BE2C (cell line): ENCODE measurements around the gene PITPNM2.

Experiments used
- DNase-seq: peaks from one replicate; pipeline ENCODE4 v3.0.0-alpha.2; 2020
- H3K27me3 ChIP-seq: fragments of 250-450 bp; sonication (Bioruptor Pico); 2 replicates; pipeline ENCODE4 v1.5.1; 2020; ENCODE audit warnings: mild to moderate bottlenecking
- H3K36me3 ChIP-seq: fragments of 250-450 bp; sonication (Bioruptor Pico); 2 replicates; pipeline ENCODE4 v1.5.1; 2020; ENCODE audit warnings: mild to moderate bottlenecking
- H3K4me1 ChIP-seq: fragments of 250-450 bp; sonication (Bioruptor Pico); 2 replicates; pipeline ENCODE4 v1.5.1; 2020
- H3K4me3 ChIP-seq: 2 replicates; pipeline ENCODE4 v1.5.1; 2011; ENCODE audit warnings: low read depth, low read length
- H3K9me3 ChIP-seq: fragments of 250-450 bp; sonication (Bioruptor Pico); 2 replicates; pipeline ENCODE4 v1.5.1; 2020
- TF ChIP-seq, protein P1 (sequence below): IDR thresholded peaks from 2 replicates; pipeline ENCODE4 v1.5.1; 2012; ENCODE audit warnings: mild to moderate bottlenecking, low read depth, low read length

Gene PITPNM2

DNA sequence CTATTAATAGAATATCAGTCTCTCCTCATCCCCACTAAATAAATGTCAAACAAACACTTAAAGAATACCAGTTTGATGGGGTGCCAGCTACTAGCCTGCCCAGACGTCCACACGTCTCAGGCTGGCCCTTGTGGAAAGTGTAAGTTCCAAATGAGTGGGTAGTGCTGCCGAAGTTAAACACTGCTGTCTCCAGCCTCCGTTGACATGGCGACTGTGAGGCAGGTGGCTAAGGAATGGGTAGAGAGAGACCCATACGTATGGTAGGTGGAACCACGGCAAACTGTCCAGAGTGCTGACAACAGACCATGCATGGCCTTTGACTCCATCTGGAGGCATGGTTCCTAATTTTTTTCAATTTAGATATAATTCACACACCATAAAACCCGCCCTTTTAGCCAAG lies 37.9 kb downstream of the PITPNM2 start:
- no peaks in the 10 kb centered on the region for H3K27me3 ChIP-seq
- DNase-seq: no peak
- no peaks in the 10 kb centered on the region for H3K9me3 ChIP-seq
- no peaks in the 10 kb centered on the region for H3K4me1 ChIP-seq
- TF ChIP-seq, protein P1, sequence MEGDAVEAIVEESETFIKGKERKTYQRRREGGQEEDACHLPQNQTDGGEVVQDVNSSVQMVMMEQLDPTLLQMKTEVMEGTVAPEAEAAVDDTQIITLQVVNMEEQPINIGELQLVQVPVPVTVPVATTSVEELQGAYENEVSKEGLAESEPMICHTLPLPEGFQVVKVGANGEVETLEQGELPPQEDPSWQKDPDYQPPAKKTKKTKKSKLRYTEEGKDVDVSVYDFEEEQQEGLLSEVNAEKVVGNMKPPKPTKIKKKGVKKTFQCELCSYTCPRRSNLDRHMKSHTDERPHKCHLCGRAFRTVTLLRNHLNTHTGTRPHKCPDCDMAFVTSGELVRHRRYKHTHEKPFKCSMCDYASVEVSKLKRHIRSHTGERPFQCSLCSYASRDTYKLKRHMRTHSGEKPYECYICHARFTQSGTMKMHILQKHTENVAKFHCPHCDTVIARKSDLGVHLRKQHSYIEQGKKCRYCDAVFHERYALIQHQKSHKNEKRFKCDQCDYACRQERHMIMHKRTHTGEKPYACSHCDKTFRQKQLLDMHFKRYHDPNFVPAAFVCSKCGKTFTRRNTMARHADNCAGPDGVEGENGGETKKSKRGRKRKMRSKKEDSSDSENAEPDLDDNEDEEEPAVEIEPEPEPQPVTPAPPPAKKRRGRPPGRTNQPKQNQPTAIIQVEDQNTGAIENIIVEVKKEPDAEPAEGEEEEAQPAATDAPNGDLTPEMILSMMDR: no peak
- no peaks in the 10 kb centered on the region for H3K36me3 ChIP-seq
- no peak overlapping the region for H3K4me3 ChIP-seq

DNA sequence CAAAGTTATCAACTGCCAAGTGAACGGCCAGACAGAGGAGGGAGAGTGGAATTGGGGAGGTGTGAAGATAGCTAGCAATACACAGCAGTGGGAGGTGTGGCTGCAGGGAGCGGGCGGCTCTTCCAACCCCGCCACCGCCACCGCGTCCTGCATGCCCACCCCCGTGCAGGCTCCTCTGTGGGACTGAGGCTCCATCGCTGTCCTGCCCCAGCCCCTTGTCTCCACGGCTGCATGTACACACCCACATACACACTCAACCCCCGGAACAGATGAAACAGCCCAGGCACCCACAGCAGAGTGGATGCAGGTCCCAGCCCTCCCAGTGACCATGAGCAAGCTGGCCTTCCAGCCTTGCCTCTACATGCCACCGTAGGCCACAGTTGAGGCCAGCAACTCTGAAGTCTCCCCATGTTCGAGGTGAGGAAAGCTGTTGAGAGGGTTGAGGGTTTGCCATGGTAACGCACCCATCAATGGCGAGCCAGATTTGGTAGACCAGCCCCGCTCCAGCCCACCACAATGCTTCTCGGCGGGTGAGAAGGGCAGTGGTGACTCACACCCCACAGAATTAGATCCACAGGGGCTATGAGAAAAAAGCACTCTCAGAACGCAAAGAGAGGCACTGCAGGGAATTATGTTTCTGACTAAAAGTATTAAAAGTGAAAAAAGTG lies 39.3 kb downstream of the PITPNM2 start:
- TF ChIP-seq, protein P1: no peak
- no peak overlapping the region for H3K4me3 ChIP-seq
- H3K36me3 ChIP-seq: no peaks in the 10 kb centered on the region
- H3K9me3 ChIP-seq: no peaks in the 10 kb centered on the region
- H3K4me1 ChIP-seq: no peaks in the 10 kb centered on the region
- DNase-seq: no peak
- H3K27me3 ChIP-seq: no peaks in the 10 kb centered on the region

DNA sequence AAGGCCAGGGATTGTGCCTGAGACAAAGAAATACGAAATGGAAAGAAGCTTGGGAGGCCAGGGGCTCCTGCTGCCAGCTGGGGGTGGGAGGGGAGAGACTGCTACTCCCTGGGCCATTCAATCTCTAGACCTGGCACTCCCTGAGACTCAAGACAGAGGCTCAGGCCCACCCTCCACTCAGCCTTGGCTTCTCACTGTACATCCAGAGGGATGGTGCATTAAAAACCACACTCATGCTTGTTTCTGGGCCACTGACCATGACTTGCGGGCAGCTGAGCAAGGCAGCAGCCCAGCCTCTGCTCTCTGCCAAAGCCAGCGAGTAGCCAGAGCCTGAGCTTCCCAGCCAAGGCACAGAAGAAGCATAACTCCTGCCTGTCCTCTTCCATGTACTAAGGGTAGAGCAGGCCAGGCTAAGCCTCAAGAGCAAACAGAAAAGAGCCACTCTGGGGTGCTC lies 41.5 kb downstream of the PITPNM2 start:
- no peaks in the 10 kb centered on the region for H3K36me3 ChIP-seq
- H3K27me3 ChIP-seq: no peaks in the 10 kb centered on the region
- TF ChIP-seq, protein P1: no peak
- no peak for DNase-seq
- H3K4me3 ChIP-seq: no peak overlapping the region
- H3K4me1 ChIP-seq: no peaks in the 10 kb centered on the region
- no peaks in the 10 kb centered on the region for H3K9me3 ChIP-seq

DNA sequence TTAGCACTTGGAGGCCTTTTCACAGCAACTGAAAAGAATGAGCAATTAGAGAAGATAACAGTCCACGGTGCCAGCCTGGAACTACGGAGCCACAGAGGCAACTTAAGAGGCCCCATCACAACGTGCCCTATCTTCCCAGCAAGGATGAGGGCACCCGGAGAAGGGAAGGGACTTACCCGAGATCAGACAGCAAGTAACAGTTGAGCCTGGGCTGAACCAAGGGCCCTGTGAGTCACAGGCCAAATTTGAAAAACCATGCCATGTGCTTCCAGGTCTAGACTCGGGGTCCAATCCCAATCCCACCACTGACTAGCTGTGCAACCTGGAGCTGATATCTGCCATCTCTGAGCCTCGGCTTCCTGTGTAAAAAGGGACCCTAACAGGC lies 42.2 kb downstream of the PITPNM2 start:
- Histone ChIP-seq H3K4me3 (no peak overlapping the region), H3K4me1 (no peaks in the 10 kb centered on the region), H3K36me3 (no peaks in the 10 kb centered on the region), H3K9me3 (no peaks in the 10 kb centered on the region), H3K27me3 (no peaks in the 10 kb centered on the region)
- no peak for DNase-seq
- TF ChIP-seq, protein P1: no peak

DNA sequence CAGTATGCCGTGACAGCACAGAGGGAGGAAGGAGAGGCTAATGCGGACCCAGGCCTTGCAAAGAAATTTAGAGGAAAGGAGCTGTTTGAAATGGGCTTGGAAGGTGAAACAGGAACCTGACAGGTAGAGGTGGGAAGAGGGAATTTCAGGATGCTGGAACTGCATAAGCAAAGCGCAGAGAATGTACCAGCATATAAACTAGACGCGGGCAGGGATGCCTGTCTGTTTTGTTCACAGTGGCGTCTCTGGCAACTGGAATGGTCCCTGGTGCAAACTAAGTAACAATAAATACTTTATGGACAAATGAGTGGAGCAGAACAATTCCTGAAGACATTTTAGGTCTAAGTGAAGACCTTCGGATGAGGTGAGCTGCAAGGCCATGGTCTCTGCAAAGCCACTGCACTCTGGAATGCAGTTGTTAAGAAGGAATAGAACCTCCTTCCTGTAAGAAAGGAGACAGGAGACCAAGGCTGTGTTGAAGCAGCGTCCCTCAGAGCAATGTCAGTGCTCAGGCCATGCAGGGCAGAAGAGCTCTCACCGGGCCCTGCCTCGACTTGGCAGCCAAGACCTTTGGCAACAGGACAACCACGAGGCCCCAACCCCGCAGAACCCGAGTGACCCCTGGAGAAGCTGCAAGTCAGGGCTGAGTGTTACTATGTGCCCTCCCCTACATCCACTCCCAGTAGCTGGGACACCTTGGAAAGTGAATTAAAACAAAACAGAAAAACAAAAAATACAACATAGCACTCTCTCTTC lies 42.8 kb downstream of the PITPNM2 start:
- Histone ChIP-seq H3K36me3 (no peaks in the 10 kb centered on the region), H3K9me3 (no peaks in the 10 kb centered on the region), H3K4me1 (no peaks in the 10 kb centered on the region), H3K4me3 (no peak overlapping the region), H3K27me3 (no peaks in the 10 kb centered on the region)
- DNase-seq: no peak
- TF ChIP-seq, protein P1: no peak
